ENCODE results near the gene CCDC81.

Gene CCDC81

DNA sequence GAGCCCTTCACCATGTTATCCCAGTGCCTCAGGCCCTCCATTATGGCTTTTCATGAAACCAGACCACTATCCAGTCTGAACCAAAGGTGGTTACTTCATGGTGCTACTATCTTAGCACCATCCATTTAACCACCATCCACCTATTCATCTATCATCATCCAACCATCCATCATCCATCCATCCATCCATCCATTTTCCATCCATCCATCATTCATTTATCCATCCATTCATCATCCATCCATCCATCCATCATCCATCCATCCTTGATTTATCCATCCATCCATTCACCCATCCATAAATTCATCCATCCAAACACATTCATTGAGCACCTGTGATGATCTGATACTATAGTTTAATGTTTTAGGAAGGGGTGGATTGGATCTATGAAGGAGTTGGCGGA is 93.5 kb downstream of the CCDC81 start:
- DNase-seq (ENCODE audit: low spot score) = no peak

DNA sequence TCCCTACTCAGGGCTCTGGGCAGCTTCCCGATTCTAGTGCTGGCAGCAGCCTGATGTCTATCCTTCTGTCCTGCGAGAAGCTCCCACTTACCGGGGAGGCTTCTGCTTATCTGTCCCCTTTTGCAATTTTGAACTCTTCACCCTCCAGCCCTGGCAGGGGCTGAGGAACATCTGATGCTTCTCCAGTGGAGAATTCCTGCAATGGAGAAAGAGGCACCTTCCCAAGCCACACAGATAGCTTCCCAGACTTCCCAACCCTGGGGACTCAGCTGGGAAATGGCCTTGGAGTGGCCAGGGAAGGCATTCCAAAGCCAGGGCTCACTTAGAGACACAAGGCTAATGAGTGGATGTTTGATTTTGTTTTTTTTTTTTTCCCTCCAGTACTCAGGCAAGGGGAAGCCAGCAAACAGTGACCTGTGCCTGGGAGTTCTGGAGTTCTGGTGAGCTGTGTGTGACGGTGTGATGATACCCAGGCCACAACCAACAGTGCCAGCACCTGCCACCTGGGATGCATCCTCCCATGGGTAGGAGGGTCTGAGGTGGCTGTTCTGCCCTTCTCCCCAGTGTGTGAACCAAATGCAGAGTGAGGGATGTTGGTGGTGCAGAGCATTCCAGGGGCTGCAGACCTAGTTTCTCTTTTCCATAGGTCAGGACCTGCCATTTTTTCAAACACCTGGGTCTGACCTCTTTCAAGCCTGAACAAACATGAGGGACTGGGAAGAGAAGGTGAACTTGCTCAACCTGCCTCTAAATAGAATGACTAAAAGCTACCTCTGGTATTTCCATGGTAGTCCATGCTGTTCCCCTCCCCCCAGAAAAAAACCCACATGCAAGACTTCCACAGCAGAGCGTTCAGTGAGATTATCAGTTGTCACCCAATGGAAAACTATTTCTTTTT is 95.1 kb downstream of the CCDC81 start:
- DNase-seq (ENCODE audit: low spot score) = no peak

Measured in activated CD4-positive, alpha-beta T cell treated with anti-CD3 and anti-CD28 coated beads, Interleukin-2, Interleukin-4, amounts not matched to agents 100 ng/mL and 50 ng/mL, durations not matched to agents 16 hours and 8 hours (primary cell).